Caco-2 (cell line): ENCODE results near the gene SDCBP2. TPM values are rescaled to one million over a fixed set of nuclear protein-coding genes. Genes with fewer than 3 reads are reported as not detected.
A peak's percentile ranks its signal among the peaks of the same experiment; 100 is the strongest.

Source experiments
- BruUV-seq: library from RNA; stranded (reverse); fragments of 400-500 nt; replicated peaks from 2 replicates; lab custom pipeline; 2021; lab: Mats Ljungman, UMichigan
- CTCF ChIA-PET: fragments of 300-600 bp; sonication (Branson Sonifier 250); formaldehyde crosslinking; loops from one replicate; lab custom pipeline; 2022; ENCODE audit warnings: antibody characterized with exemption; lab: Charles Lee
- POLR2A ChIA-PET: fragments of 300-600 bp; sonication (Branson Sonifier 250); formaldehyde crosslinking; loops from one replicate; lab custom pipeline; 2022; ENCODE audit warnings: antibody characterized with exemption; lab: Charles Lee
- DNase-seq, 2 experiments: peaks; one replicate each; pipeline versions ENCODE4 v3.0.0 to v3.0.0-alpha.2; 2020 to 2022
- H3K27me3 ChIP-seq: replicated peaks from 2 replicates; pipeline ENCODE4 v1.6.0; 2011; ENCODE audit warnings: low read length; ENCODE audit not compliant: control insufficient read depth, insufficient read depth
- H3K36me3 ChIP-seq: 2 replicates; pipeline ENCODE4 v1.5.1; 2011; ENCODE audit warnings: low read length; ENCODE audit not compliant: control insufficient read depth, insufficient read depth
- H3K4me1 ChIP-seq: fragments of 250-450 bp; sonication (Bioruptor Pico); 2 replicates; pipeline ENCODE4 v1.5.1; 2020; ENCODE audit warnings: mild to moderate bottlenecking
- H3K4me3 ChIP-seq: 2 replicates; pipeline ENCODE4 v1.5.1; 2011; ENCODE audit warnings: low read depth, mild to moderate bottlenecking, control low read depth, low read length
- H3K9me3 ChIP-seq: fragments of 250-450 bp; sonication (Bioruptor Pico); 2 replicates; pipeline ENCODE4 v1.5.1; 2020; ENCODE audit warnings: mild to moderate bottlenecking, moderate library complexity
- H3K27ac Mint-ChIP-seq: one replicate; pipeline ENCODE4 v1.8.0; 2022; ENCODE audit warnings: mixed read lengths; ENCODE audit not compliant: unreplicated experiment
- H3K27me3 Mint-ChIP-seq: one replicate; pipeline ENCODE4 v1.8.0; 2022; ENCODE audit warnings: mixed read lengths; ENCODE audit not compliant: insufficient read depth, unreplicated experiment
- H3K36me3 Mint-ChIP-seq: one replicate; pipeline ENCODE4 v1.8.0; 2022; ENCODE audit warnings: mild to moderate bottlenecking, mixed read lengths; ENCODE audit not compliant: insufficient read depth, unreplicated experiment
- H3K4me1 Mint-ChIP-seq: one replicate; pipeline ENCODE4 v1.8.0; 2022; ENCODE audit warnings: low read depth, mixed read lengths; ENCODE audit not compliant: unreplicated experiment
- H3K4me3 Mint-ChIP-seq: one replicate; pipeline ENCODE4 v1.8.0; 2022; ENCODE audit warnings: mild to moderate bottlenecking, moderate library complexity, mixed read lengths; ENCODE audit not compliant: unreplicated experiment
- H3K9me3 Mint-ChIP-seq: one replicate; pipeline ENCODE4 v1.8.0; 2022; ENCODE audit warnings: mixed read lengths; ENCODE audit not compliant: unreplicated experiment
- CTCF ChIP-seq, 2 experiments: fragments of 200-600 bp in 1 of 2; IDR thresholded peaks; 1 replicate in 1 of 2; 2 replicates in 1 of 2; pipeline versions ENCODE4 v1.5.1 to v1.8.0; 2011 to 2022; ENCODE audit warnings: antibody characterized with exemption in 1 of 2, control low read depth in 1 of 2, inconsistent platforms in 1 of 2, low read depth in 1 of 2, low read length in 1 of 2, mild to moderate bottlenecking in 1 of 2, moderate library complexity in 1 of 2; ENCODE audit not compliant: insufficient read depth in 1 of 2, severe bottlenecking in 1 of 2, unreplicated experiment in 1 of 2
- intact Hi-C: fragments of 100-400 bp; cut with micrococcal nuclease; formaldehyde crosslinking; loops from one replicate; pipeline ENCODE4 v1.10.0; 2022; ENCODE audit not compliant: unreplicated experiment
- total RNA-seq: library from RNA; stranded (reverse); gene quantifications from 2 replicates; pipeline ENCODE4 v1.2.3, GENCODE V29; 2022

Gene SDCBP2
- total RNA-seq, 1 experiment from 2014 or later = 2.0 TPM

DNA sequence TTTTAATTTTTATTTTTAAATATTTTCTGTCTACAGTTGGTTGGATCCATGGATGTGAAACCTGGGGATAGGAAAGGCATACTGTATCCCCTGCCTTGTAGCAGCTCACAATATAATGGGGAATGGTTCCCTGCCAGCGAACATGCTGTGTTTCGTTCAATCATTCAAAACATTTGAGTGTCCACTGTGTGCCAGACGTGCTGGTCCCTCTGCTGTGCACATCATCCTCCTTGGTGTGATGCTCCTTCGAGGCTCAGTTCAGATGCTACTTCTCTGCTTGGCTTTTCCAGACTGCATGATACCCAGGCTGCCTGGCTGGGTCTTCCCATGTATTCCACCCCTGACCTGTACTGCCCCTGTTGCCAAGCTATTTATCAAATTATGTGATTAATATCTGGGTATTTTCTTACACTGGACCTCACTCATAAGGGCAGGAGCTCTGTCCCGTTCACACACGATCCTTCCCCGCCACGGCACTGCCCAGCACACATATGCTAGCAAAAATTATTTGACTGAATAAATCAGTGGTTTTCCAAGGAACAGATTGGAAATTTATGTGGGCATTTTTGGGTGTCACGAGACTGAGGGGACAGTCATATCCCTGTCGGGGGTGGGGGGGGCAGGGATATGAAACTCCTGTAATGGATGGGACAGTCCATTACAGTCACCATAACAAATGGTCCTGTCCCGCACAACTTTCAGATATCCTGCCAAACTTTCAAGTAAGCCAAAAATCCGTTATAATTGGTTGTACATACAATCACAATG lies 4.9 kb downstream of the SDCBP2 start:
- POLR2A ChIA-PET = no interaction called here
- Histone ChIP-seq H3K36me3 (no peaks in the 10 kb centered on the region), H3K9me3 (no peaks in the 10 kb centered on the region), H3K4me3 (no peak overlapping the region), H3K27me3 (no peaks in the 10 kb centered on the region), H3K4me1 (peaks cover 31% of the 10 kb centered on the region)
- H3K27me3 Mint-ChIP-seq = peaks cover 2% of the 10 kb centered on the region
- H3K36me3 Mint-ChIP-seq = peaks cover 6% of the 10 kb centered on the region
- CTCF ChIA-PET = interaction anchor here (1.5 kb wide), 1 partner anchor 60 kb away, joined by 4 read pairs; no protein-coding TSS in a partner anchor
- no peak for TF ChIP-seq CTCF (IDR thresholded peaks at IDR 0.05; ENCODE audit: insufficient read depth in 1 of 2, low read depth in 1 of 2, low read length in 1 of 2, severe bottlenecking in 1 of 2, unreplicated experiment in 1 of 2)
- no peak overlapping the region for H3K27ac Mint-ChIP-seq
- peaks cover 13% of the 10 kb centered on the region for H3K4me1 Mint-ChIP-seq
- no peaks in the 10 kb centered on the region for H3K9me3 Mint-ChIP-seq
- intact Hi-C loops = no loop called here
- peak in 1 of 2 experiments; percentile 25 for DNase-seq
- H3K4me3 Mint-ChIP-seq = no peak overlapping the region
- no TSS peak for BruUV-seq

- no peaks in the 10 kb centered on the region for H3K36me3 ChIP-seq
- no peak overlapping the region for H3K27ac Mint-ChIP-seq
- DNase-seq = peak in 1 of 2 experiments; percentile 0
- H3K4me1 Mint-ChIP-seq = peaks cover 13% of the 10 kb centered on the region
- no peaks in the 10 kb centered on the region for H3K9me3 Mint-ChIP-seq
- H3K4me3 ChIP-seq = no peak overlapping the region
- peaks cover 6% of the 10 kb centered on the region for H3K36me3 Mint-ChIP-seq
- intact Hi-C loops = no loop called here
- peaks cover 2% of the 10 kb centered on the region for H3K27me3 Mint-ChIP-seq
- CTCF ChIA-PET = no interaction called here
- BruUV-seq = no TSS peak
- H3K27me3 ChIP-seq = no peaks in the 10 kb centered on the region
- no peaks in the 10 kb centered on the region for H3K9me3 ChIP-seq
- TF ChIP-seq CTCF (IDR thresholded peaks at IDR 0.05; ENCODE audit: insufficient read depth in 1 of 2, low read depth in 1 of 2, low read length in 1 of 2, severe bottlenecking in 1 of 2, unreplicated experiment in 1 of 2) = no peak
- no peak overlapping the region for H3K4me3 Mint-ChIP-seq
- H3K4me1 ChIP-seq = peaks cover 25% of the 10 kb centered on the region
- POLR2A ChIA-PET = no interaction called here
Measured at GRCh38 chr20:1323256-1323655, 5.7 kb downstream of the SDCBP2 start.

DNA sequence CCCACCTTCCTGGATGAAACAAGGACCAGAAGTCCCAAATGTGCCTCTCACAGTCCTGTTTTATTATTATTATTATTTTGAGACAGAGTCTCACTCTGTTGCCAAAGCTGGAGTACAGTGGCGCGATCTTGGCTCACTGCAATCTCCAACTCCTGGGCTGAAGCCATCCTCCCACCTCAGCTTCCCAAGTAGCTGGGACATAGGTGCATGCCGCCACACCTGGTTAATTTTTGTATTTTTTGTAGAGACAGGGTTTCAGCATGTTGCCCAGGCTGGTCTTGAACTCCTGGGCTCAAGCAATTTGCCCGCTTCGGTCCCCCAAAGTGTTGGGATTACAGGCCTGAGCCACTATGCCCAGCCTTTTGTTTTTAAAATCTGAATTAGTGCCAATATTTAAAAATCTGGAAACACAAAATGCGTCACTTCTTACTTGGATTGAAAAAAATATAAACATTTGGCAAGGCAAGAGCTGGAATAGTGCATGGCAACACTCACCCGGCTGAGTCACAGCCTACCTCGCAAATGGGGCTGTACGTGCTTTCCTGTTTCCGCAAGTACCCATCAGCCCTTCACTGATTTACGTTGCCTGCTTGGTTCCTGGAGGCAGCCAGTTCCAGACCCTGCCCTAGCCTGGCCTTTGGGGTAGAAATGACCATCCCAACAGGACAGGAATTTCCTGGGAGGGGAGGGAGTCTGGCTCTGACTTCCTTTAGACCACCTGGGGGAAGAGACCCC lies 6.3 kb downstream of the SDCBP2 start:
- DNase-seq = peak in 1 of 2 experiments; percentile 16
- Histone ChIP-seq H3K4me3 (no peak overlapping the region), H3K27me3 (no peaks in the 10 kb centered on the region), H3K9me3 (no peaks in the 10 kb centered on the region), H3K4me1 (peaks cover 20% of the 10 kb centered on the region), H3K36me3 (no peaks in the 10 kb centered on the region)
- H3K27me3 Mint-ChIP-seq = peaks cover 2% of the 10 kb centered on the region
- TF ChIP-seq CTCF (IDR thresholded peaks at IDR 0.05; ENCODE audit: insufficient read depth in 1 of 2, low read depth in 1 of 2, low read length in 1 of 2, severe bottlenecking in 1 of 2, unreplicated experiment in 1 of 2) = no peak
- POLR2A ChIA-PET = no interaction called here
- peaks cover 8% of the 10 kb centered on the region for H3K4me1 Mint-ChIP-seq
- CTCF ChIA-PET = interaction anchor here (0.7 kb wide), 1 partner anchor 181 kb away, joined by 3 read pairs; no protein-coding TSS in a partner anchor
- H3K4me3 Mint-ChIP-seq = no peak overlapping the region
- intact Hi-C loops = no loop called here
- BruUV-seq = no TSS peak
- peaks cover 3% of the 10 kb centered on the region for H3K36me3 Mint-ChIP-seq
- H3K9me3 Mint-ChIP-seq = no peaks in the 10 kb centered on the region
- no peak overlapping the region for H3K27ac Mint-ChIP-seq
